Measurements from ENCODE around the gene STAT6.

GRCh38 chr12:57157588-57158173, 46.5 kb upstream of the STAT6 start:
- TF ChIP-seq POLR2A (IDR thresholded peaks at IDR 0.05; ENCODE audit: low read length) (no peak), EP300 (IDR thresholded peaks at IDR 0.05) (no peak), RAD21 (conservative IDR thresholded peaks at IDR 0.05 in 1 of 2, IDR thresholded peaks at IDR 0.05 in 1 of 2) (no peak), SREBF2 (IDR thresholded peaks at IDR 0.05) (no peak), CTCF (IDR thresholded peaks at IDR 0.05) (no peak)

Data from A549 (cell line).